HepG2 (cell line): ENCODE results near the gene PC. TPM values are rescaled to one million over a fixed set of nuclear protein-coding genes. Genes with fewer than 3 reads are reported as not detected.

Source experiments
- ATAC-seq: fragments of 200-7000 bp; cut with Tn5 transposase; 3 replicates; pipeline ENCODE4 v1.9.1; 2020; ENCODE audit warnings: mild to moderate bottlenecking, moderate library complexity
- BruUV-seq: library from RNA; stranded (reverse); fragments of 400-500 nt; replicated peaks from 2 replicates; lab custom pipeline; 2021; lab: Mats Ljungman, UMichigan
- CTCF ChIA-PET: fragments of 300-600 bp; formaldehyde crosslinking; extraction: SDS; loops from one replicate; lab custom pipeline; 2021; ENCODE audit warnings: low total read pairs, inconsistent platforms, low intra/inter-chr PET ratio; lab: Yijun Ruan, JAX
- POLR2A ChIA-PET: fragments of 350-600 bp; sonication (Branson Sonifier 250); formaldehyde crosslinking; loops from one replicate; lab custom pipeline; 2020; ENCODE audit warnings: antibody characterized with exemption, inconsistent platforms; lab: Yijun Ruan, JAX
- DNase-seq: peaks from one replicate; pipeline ENCODE4 v3.0.0-alpha.2; 2015; ENCODE audit warnings: low spot score
- FAIRE-seq: peaks from 3 replicates; lab custom pipeline; 2011; peaks lifted over from hg19 to GRCh38; lab: Jason Lieb, UNC
- H2AFZ ChIP-seq: one replicate; pipeline ENCODE4 v1.6.1; 2011; ENCODE audit warnings: low read length, inconsistent platforms
- H3K27ac ChIP-seq: fragments of 300-600 bp; 3 replicates; pipeline ENCODE4 v1.8.0; 2011; ENCODE audit warnings: mixed run types, mild to moderate bottlenecking, mixed read lengths, low read length, inconsistent platforms; ENCODE audit not compliant: insufficient read depth; ENCODE audit errors: extremely low read length
- H3K27me3 ChIP-seq, 2 experiments: fragments of 200-600 bp in 1 of 2; 2 replicates in 1 of 2; 3 replicates in 1 of 2; pipeline versions ENCODE4 v1.6.0 to v1.8.0; 2011; ENCODE audit warnings: low read length in 2 of 2, mild to moderate bottlenecking in 2 of 2, moderate library complexity in 2 of 2, inconsistent platforms in 1 of 2; ENCODE audit not compliant: insufficient read depth in 2 of 2, control insufficient read depth in 1 of 2
- H3K36me3 ChIP-seq, 2 experiments: fragments of 200-600 bp in 1 of 2; replicated peaks in 1 of 2; 2 replicates in 1 of 2; 3 replicates in 1 of 2; pipeline versions ENCODE4 v1.5.1 to v1.8.0; 2011; ENCODE audit warnings: low read length in 2 of 2, inconsistent platforms in 1 of 2; ENCODE audit not compliant: insufficient read depth in 2 of 2, control insufficient read depth in 1 of 2
- H3K4me1 ChIP-seq: 2 replicates; pipeline ENCODE4 v1.5.1; 2012; ENCODE audit warnings: low read length, inconsistent platforms; ENCODE audit not compliant: insufficient read depth
- H3K4me2 ChIP-seq: 2 replicates; pipeline ENCODE4 v1.6.0; 2011; ENCODE audit warnings: low read depth, low read length, inconsistent platforms
- H3K4me3 ChIP-seq, 3 experiments: fragments of 200-600 bp in 1 of 3; sonication (generic), shearing (Covaris generic) in 1 of 3; replicated peaks in 1 of 3; 2 replicates each; pipeline ENCODE4 v1.5.1; 2011 to 2016; ENCODE audit warnings: low read length in 3 of 3, inconsistent platforms in 2 of 3, low read depth in 2 of 3, mild to moderate bottlenecking in 2 of 3, control low read depth in 1 of 3, mixed read lengths in 1 of 3; ENCODE audit not compliant: insufficient read depth in 1 of 3
- H3K79me2 ChIP-seq: one replicate; pipeline ENCODE4 v1.6.1; 2011; ENCODE audit warnings: low read length, inconsistent platforms; ENCODE audit not compliant: insufficient read depth
- H3K9ac ChIP-seq: 2 replicates; pipeline ENCODE4 v1.6.0; 2011; ENCODE audit warnings: mild to moderate bottlenecking, low read depth, low read length, inconsistent platforms; ENCODE audit not compliant: insufficient read depth
- H3K9me3 ChIP-seq: 2 replicates; pipeline ENCODE4 v1.5.1; 2012; ENCODE audit warnings: mild to moderate bottlenecking, low read length
- H4K20me1 ChIP-seq: 2 replicates; pipeline ENCODE4 v1.6.0; 2011; ENCODE audit warnings: inconsistent platforms, mild to moderate bottlenecking, low read length, moderate library complexity; ENCODE audit not compliant: insufficient read depth
- CREM ChIP-seq, 2 experiments: sonication (generic) in 1 of 2; formaldehyde crosslinking in 1 of 2; IDR thresholded peaks; 2 replicates each; pipeline versions ENCODE4 v1.4.0 to v1.6.1; 2016 to 2020; ENCODE audit warnings: antibody characterized with exemption in 1 of 2, mild to moderate bottlenecking in 1 of 2, missing genetic modification reagents in 1 of 2
- GABPB1 ChIP-seq: IDR thresholded peaks from 2 replicates; pipeline ENCODE4 v1.6.1; 2016; ENCODE audit warnings: mild to moderate bottlenecking, missing genetic modification reagents, moderate library complexity, missing compliant biosample characterization
- ISX ChIP-seq: sonication (generic); formaldehyde crosslinking; conservative IDR thresholded peaks from 2 replicates; pipeline ENCODE4 v1.5.0; 2020; ENCODE audit warnings: missing genetic modification reagents
- RFXANK ChIP-seq: IDR thresholded peaks from 2 replicates; pipeline ENCODE4 v1.6.1; 2016
- TCF12 ChIP-seq, 2 experiments: fragments of 450-650 bp in 1 of 2; sonication (generic) in 1 of 2; formaldehyde crosslinking in 1 of 2; IDR thresholded peaks; 2 replicates each; pipeline versions ENCODE4 v1.6.1 to v1.8.0; 2017 to 2022; ENCODE audit warnings: antibody characterized with exemption in 1 of 2, mild to moderate bottlenecking in 1 of 2, missing genetic modification reagents in 1 of 2, moderate library complexity in 1 of 2
- U2AF1 ChIP-seq: fragments of 200-400 bp; formaldehyde crosslinking; optimal IDR thresholded peaks from 2 replicates; pipeline ENCODE3; 2017; ENCODE audit warnings: mild to moderate bottlenecking, low read depth, low read length
- USF2 ChIP-seq, 2 experiments: sonication (generic) in 1 of 2; formaldehyde crosslinking in 1 of 2; IDR thresholded peaks; 2 replicates each; pipeline versions ENCODE4 v1.5.1 to v1.6.1; 2011 to 2020; ENCODE audit warnings: borderline replicate concordance in 1 of 2, low read depth in 1 of 2, low read length in 1 of 2, mild to moderate bottlenecking in 1 of 2, missing genetic modification reagents in 1 of 2, moderate library complexity in 1 of 2
- ZBTB38 ChIP-seq: sonication (generic); formaldehyde crosslinking; IDR thresholded peaks from 2 replicates; pipeline ENCODE4 v1.5.1; 2020; ENCODE audit warnings: mild to moderate bottlenecking, missing genetic modification reagents
- ZNF282 ChIP-seq: fragments of 450-650 bp; IDR thresholded peaks from 2 replicates; pipeline ENCODE4 v1.6.1; 2018; ENCODE audit not compliant: partially characterized antibody
- ZNF432 ChIP-seq: sonication (generic); formaldehyde crosslinking; IDR thresholded peaks from 2 replicates; pipeline ENCODE4 v1.5.0; 2020; ENCODE audit warnings: missing genetic modification reagents, mild to moderate bottlenecking, borderline replicate concordance
- ZNF572 ChIP-seq: sonication (generic); formaldehyde crosslinking; IDR thresholded peaks from 2 replicates; pipeline ENCODE4 v1.5.1; 2020; ENCODE audit warnings: mild to moderate bottlenecking, missing genetic modification reagents
- WGBS: methylation state at CpG from one replicate; pipeline ENCODE4 v1.1.6; 2017; ENCODE audit warnings: low lambda C conversion rate; 5-methylcytosine and 5-hydroxymethylcytosine counted together
- in situ Hi-C: cut with HindIII; loops from 2 replicates; pipeline ENCODE4 v1.10.0; 2017; ENCODE audit warnings: low pct_unique_long_range_greater_than_20kb; ENCODE audit not compliant: extremely low pct_ligation_motif_present
- intact Hi-C: fragments of 100-400 bp; cut with micrococcal nuclease; formaldehyde crosslinking; loops from one replicate; pipeline ENCODE4 v1.10.0; 2022; ENCODE audit not compliant: unreplicated experiment
- polyA plus RNA-seq, 8 experiments: library from polyadenylated mRNA; depleted of rRNA in 3 of 8; stranded (reverse) in 7 of 8; unstranded in 1 of 8; fragments of >200 nt; fragmentation: Illumina TruSeq in 4 of 8; extraction: Trizol in 4 of 8; gene quantifications; 2 replicates each; pipeline versions ENCODE4 v1.2.1 to v1.2.3, GENCODE V29; 2011 to 2016; ENCODE audit warnings: low read depth in 4 of 8, missing spikeins in 1 of 8, mixed read lengths in 1 of 8; ENCODE audit not compliant: insufficient read depth in 1 of 8
- total RNA-seq, 5 experiments: library from RNA; depleted of rRNA; stranded (reverse); fragments of >200 nt; fragmentation: Illumina TruSeq; extraction: Trizol; gene quantifications; 2 replicates each; pipeline ENCODE4 v1.2.3, GENCODE V29; 2016; ENCODE audit warnings: low read depth in 1 of 5

PC gene
- total and polyA plus RNA-seq, 2 of the 13 experiments (the other 11 are each of a cell fraction or from before 2014, with no cell fraction given) = 29.0 to 39.0 TPM

DNA sequence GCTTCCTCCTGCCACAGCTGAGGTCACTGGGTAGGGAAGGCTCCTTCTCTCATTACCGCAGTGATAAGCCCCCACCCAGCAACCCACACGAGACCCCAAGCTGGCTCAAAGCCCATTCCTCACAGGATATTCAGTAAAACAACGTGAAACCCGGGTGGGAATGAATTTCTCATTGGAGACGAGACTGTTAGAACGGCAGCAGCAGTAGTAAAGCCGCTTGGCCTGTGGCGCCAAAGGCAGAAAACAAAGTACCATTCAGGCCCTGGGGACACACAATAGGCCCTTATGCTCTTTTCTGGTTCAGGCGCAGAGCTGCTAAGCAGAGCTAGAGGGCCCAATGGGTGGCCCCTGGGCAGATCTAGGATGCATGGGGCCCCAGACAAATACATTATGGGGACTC is 45.3 kb downstream of the PC start (continued):
- TF ChIP-seq TCF12 (IDR thresholded peaks at IDR 0.05) = no peak
- no peak for TF ChIP-seq TCF12 (CRISPR knock-in tag; IDR thresholded peaks at IDR 0.05)
- TF ChIP-seq CREM (IDR thresholded peaks at IDR 0.05) = no peak
- TF ChIP-seq CREM (CRISPR knock-in tag; IDR thresholded peaks at IDR 0.05) = no peak
- TF ChIP-seq U2AF1 = no peak
- TF ChIP-seq ZNF572 (CRISPR knock-in tag) = no peak
- TF ChIP-seq, all 625 proteins: peak for 19

DNA sequence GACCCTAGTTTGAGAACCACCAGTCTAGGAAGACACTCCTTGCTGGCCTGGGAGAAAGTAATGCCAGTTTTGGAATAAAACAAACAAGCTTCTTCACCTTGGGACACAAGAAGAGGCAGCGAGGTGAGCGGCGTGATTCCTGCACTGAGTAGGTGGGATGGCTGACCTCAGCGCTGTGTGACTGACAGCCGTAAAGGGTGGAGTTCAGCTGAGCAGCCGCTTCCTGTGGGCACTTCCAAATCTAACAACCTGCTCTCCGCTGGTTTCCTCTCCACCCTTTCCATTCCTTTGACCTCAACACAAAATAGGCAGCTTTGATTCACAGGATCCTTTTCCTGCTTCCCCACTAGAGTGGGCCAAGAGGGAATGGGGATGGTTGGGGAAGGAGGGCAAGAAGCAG is 45.8 kb downstream of the PC start:
- peaks cover 10% of the 10 kb centered on the region for H3K79me2 ChIP-seq
- peaks cover 87% of the 10 kb centered on the region for H3K4me1 ChIP-seq
- no peak for TF ChIP-seq USF2 (IDR thresholded peaks at IDR 0.05; ENCODE audit: low read depth, low read length)
- no peak for TF ChIP-seq USF2 (CRISPR knock-in tag; IDR thresholded peaks at IDR 0.05; ENCODE audit: borderline replicate concordance)
- no peak for TF ChIP-seq ZNF282
- 0 out of 2 replicates have a peak, but pooled peaks have one; percentile 60 for TF ChIP-seq ZBTB38 (CRISPR knock-in tag)
- no peak for TF ChIP-seq GABPB1 (CRISPR knock-in tag)
- no peak for TF ChIP-seq RFXANK (CRISPR knock-in tag)
- no peak for TF ChIP-seq ZNF432 (CRISPR knock-in tag)
- TF ChIP-seq ISX (CRISPR knock-in tag) = no peak
- CTCF ChIA-PET = no interaction called here
- in situ Hi-C loops = no loop called here
- DNase-seq = no peak
- H4K20me1 ChIP-seq = no peaks in the 10 kb centered on the region
- FAIRE-seq = no peak
- peak overlapping the region; percentile 63 for H3K9ac ChIP-seq
- H3K27ac ChIP-seq = peak overlapping the region; percentile 71
- no peak for ATAC-seq
- H3K4me3 ChIP-seq = peak overlapping the region in 1 of 3 experiments; percentile 53; a peak in 1 of 6 replicates
- no peaks in the 10 kb centered on the region for H3K27me3 ChIP-seq
- no peaks in the 10 kb centered on the region for H3K9me3 ChIP-seq
- 0 out of 5 replicates have a peak, but pooled peaks cover 0 to 2% of the 10 kb centered on the region in 2 experiments for H3K36me3 ChIP-seq
- no TSS peak for BruUV-seq
- no peak overlapping the region for H2AFZ ChIP-seq
- POLR2A ChIA-PET = no interaction called here
- peak overlapping the region; percentile 78 for H3K4me2 ChIP-seq
- WGBS = 92% methylated on average over 7 of the region's 7 CpGs
- intact Hi-C loops = no loop called here
